Measurements from ENCODE around the gene ZNF341.
"Not testable (repeated sequence)": the region's sequence is repeated elsewhere in the genome, so short reads cannot be mapped to it uniquely, and the experiment has no call there.

Gene ZNF341

DNA sequence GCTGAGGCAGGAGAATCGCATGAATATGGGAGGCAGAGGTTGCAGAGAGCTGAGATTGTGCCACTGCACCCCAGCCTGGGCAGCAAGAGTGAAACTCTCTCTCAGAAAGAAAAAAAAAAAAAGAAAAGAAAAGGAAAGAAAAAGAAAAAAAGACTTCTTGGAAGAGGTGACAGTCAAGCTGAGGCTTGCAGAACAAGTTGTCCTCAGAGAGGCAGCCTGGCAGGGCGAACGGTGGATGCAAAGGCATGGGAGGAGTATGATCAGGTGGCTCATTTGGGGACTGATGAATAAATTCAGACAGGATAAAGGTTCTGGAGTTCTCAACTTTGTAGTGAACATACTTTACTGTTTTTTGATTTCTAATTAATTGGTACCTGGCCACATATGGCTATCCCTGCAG is 12.4 kb downstream of the ZNF341 start:
- H3K4me3 ChIP-seq (ENCODE audit: low read depth, low read length): no peak overlapping the region

DNA sequence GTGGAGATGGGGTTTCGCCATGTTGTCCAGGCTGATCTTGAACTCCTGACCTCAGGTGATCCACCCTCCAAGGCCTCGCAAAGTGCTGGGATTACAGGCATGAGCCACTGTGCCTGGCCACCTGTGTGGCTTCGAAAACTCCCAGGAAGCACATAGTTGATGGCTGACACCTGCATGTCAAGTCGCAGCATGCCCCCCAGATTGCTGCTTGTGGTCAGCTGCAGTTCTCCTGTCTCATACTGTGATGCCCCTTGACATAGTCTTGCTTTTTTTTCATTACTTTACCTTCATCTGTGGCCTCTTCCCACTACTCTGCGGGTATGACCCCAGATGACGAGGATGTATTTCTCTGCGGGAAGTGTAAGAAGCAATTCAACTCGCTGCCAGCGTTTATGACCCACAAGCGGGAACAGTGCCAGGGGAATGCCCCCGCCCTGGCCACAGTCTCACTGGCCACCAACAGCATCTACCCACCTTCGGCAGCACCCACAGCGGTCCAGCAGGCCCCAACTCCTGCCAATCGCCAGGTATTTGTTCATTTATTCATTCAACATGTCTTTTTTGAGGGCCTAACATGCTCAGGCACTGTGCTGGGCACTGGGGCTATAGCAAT is 13.1 kb downstream of the ZNF341 start:
- TF ChIP-seq, protein P1, sequence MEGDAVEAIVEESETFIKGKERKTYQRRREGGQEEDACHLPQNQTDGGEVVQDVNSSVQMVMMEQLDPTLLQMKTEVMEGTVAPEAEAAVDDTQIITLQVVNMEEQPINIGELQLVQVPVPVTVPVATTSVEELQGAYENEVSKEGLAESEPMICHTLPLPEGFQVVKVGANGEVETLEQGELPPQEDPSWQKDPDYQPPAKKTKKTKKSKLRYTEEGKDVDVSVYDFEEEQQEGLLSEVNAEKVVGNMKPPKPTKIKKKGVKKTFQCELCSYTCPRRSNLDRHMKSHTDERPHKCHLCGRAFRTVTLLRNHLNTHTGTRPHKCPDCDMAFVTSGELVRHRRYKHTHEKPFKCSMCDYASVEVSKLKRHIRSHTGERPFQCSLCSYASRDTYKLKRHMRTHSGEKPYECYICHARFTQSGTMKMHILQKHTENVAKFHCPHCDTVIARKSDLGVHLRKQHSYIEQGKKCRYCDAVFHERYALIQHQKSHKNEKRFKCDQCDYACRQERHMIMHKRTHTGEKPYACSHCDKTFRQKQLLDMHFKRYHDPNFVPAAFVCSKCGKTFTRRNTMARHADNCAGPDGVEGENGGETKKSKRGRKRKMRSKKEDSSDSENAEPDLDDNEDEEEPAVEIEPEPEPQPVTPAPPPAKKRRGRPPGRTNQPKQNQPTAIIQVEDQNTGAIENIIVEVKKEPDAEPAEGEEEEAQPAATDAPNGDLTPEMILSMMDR (IDR thresholded peaks at IDR 0.05; ENCODE audit: insufficient read depth, low read depth, low read length, missing control alignments): no peak
- no peak overlapping the region for H3K4me3 ChIP-seq (ENCODE audit: low read depth, low read length)
- no peak for DNase-seq (ENCODE audit: low read depth)

More for the DNA sequence above, 12.4 kb downstream of the ZNF341 start:
- TF ChIP-seq, protein P1 (IDR thresholded peaks at IDR 0.05; ENCODE audit: insufficient read depth, low read depth, low read length, missing control alignments): no peak
- no peak for DNase-seq (ENCODE audit: low read depth)

DNA sequence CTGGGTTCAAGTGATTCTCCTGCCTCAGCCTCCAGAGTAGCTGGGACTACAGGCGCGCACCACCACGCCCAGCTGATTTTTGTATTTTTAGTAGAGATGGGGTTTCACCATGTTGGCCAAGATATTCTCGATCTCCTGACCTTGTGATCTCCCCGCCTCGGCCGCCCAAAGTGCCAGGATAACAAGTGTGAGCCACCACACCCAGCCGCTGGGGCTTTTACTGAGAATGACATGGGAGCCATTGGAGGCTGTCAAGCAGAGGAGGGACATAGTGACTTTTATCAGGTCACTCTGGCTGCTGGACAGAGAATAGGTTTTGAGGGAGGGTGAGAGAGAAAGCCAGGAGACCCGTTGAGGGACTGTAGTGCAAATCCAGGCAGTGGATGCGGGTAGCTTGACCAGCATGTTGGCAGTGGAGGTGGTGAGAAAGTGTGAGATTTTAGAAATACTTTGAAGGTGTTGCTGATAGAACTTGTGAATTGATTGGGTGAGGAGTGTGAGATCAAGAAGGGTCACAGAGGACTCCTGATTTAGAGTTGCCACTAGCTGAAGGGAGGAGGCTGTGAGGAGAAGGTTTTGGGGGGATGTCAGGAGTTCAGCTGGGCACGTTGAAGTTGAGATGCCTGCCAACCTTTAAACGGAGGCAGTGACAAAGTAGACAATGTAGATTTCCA is 14.7 kb downstream of the ZNF341 start:
- TF ChIP-seq, protein P1 (IDR thresholded peaks at IDR 0.05; ENCODE audit: insufficient read depth, low read depth, low read length, missing control alignments): no peak
- no peak for DNase-seq (ENCODE audit: low read depth)
- H3K4me3 ChIP-seq (ENCODE audit: low read depth, low read length): no peak overlapping the region

DNA sequence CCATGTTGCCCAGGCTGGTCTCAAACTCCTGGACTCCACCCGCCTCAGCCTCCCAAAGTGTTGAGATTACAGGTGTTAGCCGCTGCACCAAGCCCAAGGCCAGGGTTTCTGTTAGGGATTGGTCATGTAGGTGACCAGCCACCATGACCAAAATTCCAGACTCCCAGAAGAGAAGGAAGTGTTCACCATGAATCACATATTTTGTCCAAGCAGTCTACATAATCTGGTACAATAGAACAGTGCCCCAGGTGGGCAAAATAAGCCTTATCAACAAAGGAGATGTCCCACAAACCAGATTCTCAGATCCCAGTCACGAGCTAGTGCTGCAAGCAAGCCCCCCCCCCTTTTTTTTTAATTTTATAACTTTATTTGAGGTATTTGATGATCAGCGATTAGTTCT is 20.0 kb downstream of the ZNF341 start:
- TF ChIP-seq, protein P1 (IDR thresholded peaks at IDR 0.05; ENCODE audit: insufficient read depth, low read depth, low read length, missing control alignments): no peak
- no peak overlapping the region for H3K4me3 ChIP-seq (ENCODE audit: low read depth, low read length)
- DNase-seq (ENCODE audit: low read depth): no peak

DNA sequence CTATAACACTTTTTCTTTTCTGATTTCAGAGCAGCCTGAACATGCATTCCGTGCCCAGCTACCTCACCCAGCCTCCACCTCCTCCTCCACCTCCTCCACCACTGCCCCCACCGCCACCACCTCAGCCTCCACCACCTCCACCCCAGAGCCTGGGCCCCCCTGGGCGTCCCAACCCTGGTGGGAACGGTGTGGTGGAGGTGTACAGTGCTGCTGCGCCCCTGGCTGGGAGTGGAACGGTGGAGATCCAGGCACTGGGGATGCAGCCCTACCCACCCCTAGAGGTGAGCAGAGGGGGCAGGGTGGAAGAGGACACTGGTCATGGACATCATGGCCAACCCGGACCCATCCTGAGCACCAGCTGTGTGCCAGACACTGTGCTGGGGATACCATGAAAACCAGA is 21.3 kb downstream of the ZNF341 start:
- no peak overlapping the region for H3K4me3 ChIP-seq (ENCODE audit: low read depth, low read length)
- TF ChIP-seq, protein P1 (IDR thresholded peaks at IDR 0.05; ENCODE audit: insufficient read depth, low read depth, low read length, missing control alignments): no peak
- no peak for DNase-seq (ENCODE audit: low read depth)

DNA sequence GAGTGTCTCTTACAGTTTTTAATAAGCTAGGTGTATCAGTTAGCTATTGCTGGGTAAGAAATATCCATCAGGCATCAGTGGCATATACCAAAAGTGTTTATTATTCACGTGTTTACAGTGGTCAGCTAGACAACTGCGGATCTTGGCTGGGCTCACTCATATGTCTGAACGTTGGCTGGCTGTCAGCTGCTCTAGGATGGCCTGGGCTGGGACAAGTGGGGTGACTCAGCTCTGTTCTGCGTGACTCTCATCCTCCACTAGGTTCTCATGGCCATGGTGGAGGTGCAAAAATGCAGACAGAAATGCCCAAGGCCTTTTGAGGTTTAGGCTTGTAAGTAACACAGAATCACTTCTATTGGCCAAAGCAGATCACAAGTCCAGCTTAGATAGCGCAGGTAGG is 22.0 kb downstream of the ZNF341 start:
- DNase-seq (ENCODE audit: low read depth): no peak
- H3K4me3 ChIP-seq (ENCODE audit: low read depth, low read length): no peak overlapping the region
- TF ChIP-seq, protein P1 (IDR thresholded peaks at IDR 0.05; ENCODE audit: insufficient read depth, low read depth, low read length, missing control alignments): no peak

DNA sequence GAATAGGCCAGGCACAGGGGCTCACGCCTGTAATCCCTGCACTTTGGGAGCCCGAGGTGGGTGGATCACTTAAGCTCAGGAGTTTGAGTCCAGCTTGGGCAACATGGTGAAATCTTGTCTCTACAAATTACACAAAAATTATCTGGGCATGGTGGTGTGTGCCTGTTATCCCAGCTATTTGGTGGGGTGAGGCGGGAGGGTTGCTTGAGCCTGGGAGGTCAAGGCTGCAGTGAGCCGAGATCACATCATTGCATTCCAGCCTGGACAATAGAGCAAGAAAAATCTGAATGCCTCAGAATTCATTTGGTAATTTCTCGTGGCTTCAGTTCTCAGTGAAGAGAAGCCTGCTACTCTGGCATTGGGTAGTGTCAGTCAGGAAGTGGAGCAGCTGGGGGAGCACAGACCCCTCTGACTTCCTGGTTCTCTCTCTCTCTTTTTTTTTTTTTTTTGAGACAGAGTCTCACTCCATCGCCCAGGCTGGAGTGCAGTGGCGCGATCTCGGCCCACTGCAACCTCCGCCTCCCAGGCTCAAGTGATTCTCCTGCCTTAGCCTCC is 24.2 kb downstream of the ZNF341 start:
- H3K4me3 ChIP-seq (ENCODE audit: low read depth, low read length); DNase-seq (ENCODE audit: low read depth): not testable (repeated sequence)
